ENCODE data around the gene HBG1.

HBG1 gene

DNA sequence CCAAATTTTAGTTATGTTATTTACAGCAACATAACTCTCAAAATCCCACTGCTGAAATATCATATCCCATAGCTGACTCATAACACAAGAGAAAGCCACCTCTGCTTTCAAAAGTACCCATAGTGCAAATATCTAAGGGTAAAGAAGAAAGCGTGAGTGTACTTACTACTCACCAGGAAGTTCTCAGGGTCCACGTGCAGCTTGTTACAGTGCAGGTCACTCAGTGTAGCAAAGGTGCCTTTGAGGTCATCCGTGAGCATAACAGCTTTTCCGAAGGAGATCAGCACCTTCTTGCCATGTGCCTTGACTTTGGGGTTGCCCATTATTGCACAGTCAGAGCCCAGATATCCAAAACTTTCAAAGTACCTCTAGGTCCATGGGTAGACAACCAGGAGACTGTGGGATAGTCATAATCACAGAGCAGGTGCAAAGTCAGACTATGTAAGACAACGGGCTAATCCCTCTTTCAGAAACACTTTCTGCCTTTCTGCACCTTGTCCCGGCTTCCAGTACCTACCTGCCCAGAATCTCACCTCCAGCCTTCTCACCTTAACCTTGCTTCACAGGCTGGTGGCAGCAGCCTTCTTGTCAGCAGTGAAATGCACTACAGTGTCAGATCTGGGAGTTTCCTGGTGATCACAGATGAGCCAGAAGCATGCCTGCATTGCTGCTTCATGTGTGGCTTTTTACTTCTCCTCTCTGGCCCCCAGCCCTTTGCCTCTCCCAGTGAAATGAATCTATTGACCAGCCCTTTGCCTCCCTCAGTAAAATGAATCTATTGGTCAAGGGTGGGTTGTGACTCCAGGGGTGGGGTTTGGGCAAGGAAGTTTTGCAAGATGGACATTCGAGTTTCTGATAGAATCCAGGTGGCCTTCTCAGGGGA, 6.5 kb downstream of the HBG1 start:
- Mint-ChIP-seq H3K27ac (no peak overlapping the region), H3K27me3 (peaks cover 8% of the 10 kb centered on the region), H3K9me3 (ENCODE audit: low read depth) (no peaks in the 10 kb centered on the region), H3K4me3 (no peak overlapping the region), H3K4me1 (ENCODE audit: low read depth) (no peaks in the 10 kb centered on the region), H3K36me3 (no peaks in the 10 kb centered on the region)

DNA sequence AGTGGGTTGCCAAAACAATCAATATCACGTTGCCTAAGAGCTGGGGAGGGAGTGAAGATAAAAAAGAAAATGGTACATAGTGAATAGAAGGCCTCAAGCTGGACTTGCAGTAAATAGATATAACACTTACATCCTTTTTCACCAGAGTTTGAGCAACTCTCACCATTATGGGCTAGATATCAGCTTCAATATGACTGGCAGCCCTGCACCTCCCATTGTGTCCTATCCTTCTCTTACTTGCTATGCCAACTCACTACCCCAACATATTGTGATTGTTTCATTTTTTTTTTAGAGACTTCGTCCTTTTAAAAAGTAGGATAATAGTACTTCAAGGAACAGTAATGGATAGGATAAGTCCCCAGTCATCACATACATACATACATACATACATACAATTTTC, 7.4 kb downstream of the HBG1 start:
- no peaks in the 10 kb centered on the region for H3K4me1 Mint-ChIP-seq (ENCODE audit: low read depth)
- no peak overlapping the region for H3K27ac Mint-ChIP-seq
- H3K27me3 Mint-ChIP-seq, result peaks cover 13% of the 10 kb centered on the region
- no peak overlapping the region for H3K4me3 Mint-ChIP-seq
- H3K36me3 Mint-ChIP-seq, result no peaks in the 10 kb centered on the region
- no peaks in the 10 kb centered on the region for H3K9me3 Mint-ChIP-seq (ENCODE audit: low read depth)

DNA sequence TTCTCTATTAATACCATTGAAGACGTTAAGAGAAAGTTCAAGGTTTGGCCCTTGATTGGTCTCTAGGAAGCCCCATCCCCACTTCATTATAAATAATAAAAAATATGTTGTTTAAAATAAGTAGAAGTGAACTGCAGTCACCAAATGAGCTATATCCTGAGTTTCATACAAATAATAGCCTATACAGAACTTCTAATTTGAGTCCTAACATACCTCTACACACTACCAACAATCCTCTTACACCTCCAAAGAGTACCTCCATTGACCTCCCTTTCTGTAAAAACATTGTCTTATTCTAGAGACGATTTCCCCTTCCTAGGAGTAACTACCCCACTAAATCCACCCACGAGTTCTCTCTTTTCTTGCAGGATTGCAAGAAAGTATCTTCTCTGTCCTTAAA, 8.2 kb downstream of the HBG1 start:
- Mint-ChIP-seq H3K4me1 (ENCODE audit: low read depth) (no peaks in the 10 kb centered on the region), H3K27ac (no peak overlapping the region), H3K27me3 (peaks cover 17% of the 10 kb centered on the region), H3K36me3 (no peaks in the 10 kb centered on the region), H3K4me3 (no peak overlapping the region), H3K9me3 (ENCODE audit: low read depth) (no peaks in the 10 kb centered on the region)

DNA sequence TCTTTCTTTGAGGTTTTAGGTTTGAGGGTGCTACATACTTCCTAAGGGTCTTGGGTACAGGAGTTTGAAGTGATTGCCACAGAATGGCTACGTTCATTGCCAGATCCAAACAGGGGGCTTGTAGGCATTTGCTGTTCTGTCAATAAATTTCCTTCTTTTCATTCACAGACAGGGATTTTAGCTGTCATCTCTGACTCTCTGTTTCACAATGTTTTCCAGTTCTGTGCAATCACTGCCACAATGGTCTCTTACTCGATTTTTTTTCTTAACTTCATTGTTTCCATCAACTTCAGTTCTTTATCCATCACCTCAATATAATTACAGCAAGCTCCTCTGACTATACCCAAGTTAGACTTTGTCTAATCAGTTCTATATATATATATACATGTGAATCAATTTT, 9.2 kb downstream of the HBG1 start:
- Mint-ChIP-seq H3K36me3 (no peaks in the 10 kb centered on the region), H3K27ac (no peak overlapping the region), H3K9me3 (ENCODE audit: low read depth) (no peaks in the 10 kb centered on the region), H3K27me3 (peaks cover 17% of the 10 kb centered on the region), H3K4me1 (ENCODE audit: low read depth) (no peaks in the 10 kb centered on the region), H3K4me3 (no peak overlapping the region)

DNA sequence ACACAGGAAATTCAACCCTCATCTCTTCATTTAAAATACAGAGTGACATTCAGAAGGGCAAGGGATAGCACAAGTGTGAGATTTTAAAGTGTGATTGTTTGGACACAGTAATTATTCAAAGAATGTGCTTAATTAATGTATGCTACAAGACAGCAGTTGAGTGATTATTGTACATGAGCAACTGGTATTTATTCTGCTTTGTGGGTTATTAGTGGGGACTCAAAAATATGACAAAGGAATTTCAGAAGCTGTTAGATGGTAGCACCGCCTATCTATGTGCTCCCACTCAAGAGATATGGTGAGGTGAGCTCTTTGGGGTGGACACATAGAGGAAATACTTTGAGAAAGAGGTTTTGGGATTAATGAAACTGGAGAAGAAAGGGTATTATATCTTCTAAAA, 9.6 kb downstream of the HBG1 start:
- Mint-ChIP-seq H3K27me3 (peaks cover 16% of the 10 kb centered on the region), H3K9me3 (ENCODE audit: low read depth) (no peaks in the 10 kb centered on the region), H3K27ac (no peak overlapping the region), H3K4me3 (no peak overlapping the region), H3K36me3 (no peaks in the 10 kb centered on the region), H3K4me1 (ENCODE audit: low read depth) (no peaks in the 10 kb centered on the region)

DNA sequence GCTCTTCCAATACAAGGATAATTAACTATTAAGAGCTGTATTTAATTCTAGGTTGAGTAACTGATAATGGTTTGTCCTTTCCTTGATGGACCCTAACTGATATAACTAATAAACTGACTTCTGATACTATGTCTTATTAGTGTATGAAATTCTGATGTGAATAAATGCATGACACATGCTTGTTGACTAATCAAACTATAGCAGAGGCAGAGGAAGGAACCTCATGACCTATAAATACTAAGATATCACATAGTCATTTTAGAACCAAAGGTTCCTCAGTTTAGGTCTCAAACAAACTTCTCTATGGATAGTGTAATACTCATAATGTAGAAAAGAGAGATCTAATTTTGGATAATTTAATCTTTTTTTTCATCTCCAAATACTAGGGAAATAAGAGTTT, 10.6 kb downstream of the HBG1 start:
- Mint-ChIP-seq H3K9me3 (ENCODE audit: low read depth) (no peaks in the 10 kb centered on the region), H3K36me3 (no peaks in the 10 kb centered on the region)

DNA sequence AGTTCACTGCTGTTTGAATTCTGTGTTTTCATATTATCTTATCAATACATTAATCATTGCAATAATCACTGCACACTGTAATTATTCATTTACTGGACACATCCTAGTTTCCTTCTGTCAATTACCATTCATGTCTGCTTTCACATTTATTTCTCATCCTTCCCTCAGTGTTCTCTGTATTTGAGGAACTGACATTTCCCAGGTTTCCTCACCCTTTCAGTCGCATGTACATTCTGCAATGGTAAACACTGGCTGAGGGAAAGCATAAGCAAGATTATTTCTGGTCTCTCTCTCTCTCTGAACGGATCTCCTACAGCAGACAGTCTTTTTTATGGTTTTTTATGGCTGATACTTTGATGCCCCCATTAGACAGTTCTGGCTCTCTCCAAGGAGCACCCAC, 11.2 kb downstream of the HBG1 start:
- Mint-ChIP-seq H3K9me3 (ENCODE audit: low read depth) (no peaks in the 10 kb centered on the region), H3K36me3 (no peaks in the 10 kb centered on the region), H3K27me3 (peaks cover 13% of the 10 kb centered on the region), H3K4me1 (ENCODE audit: low read depth) (no peaks in the 10 kb centered on the region), H3K4me3 (no peak overlapping the region), H3K27ac (no peak overlapping the region)

More for the DNA sequence above, 10.6 kb downstream of the HBG1 start:
- H3K4me3 Mint-ChIP-seq, result no peak overlapping the region
- no peaks in the 10 kb centered on the region for H3K4me1 Mint-ChIP-seq (ENCODE audit: low read depth)
- H3K27me3 Mint-ChIP-seq, result peaks cover 13% of the 10 kb centered on the region
- H3K27ac Mint-ChIP-seq, result no peak overlapping the region

DNA sequence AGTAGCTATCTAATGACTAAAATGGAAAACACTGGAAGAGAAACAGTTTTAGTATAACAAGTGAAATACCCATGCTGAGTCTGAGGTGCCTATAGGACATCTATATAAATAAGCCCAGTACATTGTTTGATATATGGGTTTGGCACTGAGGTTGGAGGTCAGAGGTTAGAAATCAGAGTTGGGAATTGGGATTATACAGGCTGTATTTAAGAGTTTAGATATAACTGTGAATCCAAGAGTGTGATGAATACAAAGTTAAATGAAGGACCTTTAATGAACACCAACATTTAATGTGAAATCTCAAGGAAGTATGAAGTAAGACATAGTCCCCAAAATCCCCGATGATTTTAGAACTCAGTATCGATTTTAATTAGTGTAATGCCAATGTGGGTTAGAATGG, 12.2 kb downstream of the HBG1 start:
- H3K4me1 Mint-ChIP-seq (ENCODE audit: low read depth), result no peaks in the 10 kb centered on the region
- H3K27me3 Mint-ChIP-seq, result peaks cover 13% of the 10 kb centered on the region
- H3K9me3 Mint-ChIP-seq (ENCODE audit: low read depth), result no peaks in the 10 kb centered on the region
- H3K36me3 Mint-ChIP-seq, result no peaks in the 10 kb centered on the region
- H3K27ac Mint-ChIP-seq, result no peak overlapping the region
- no peak overlapping the region for H3K4me3 Mint-ChIP-seq

DNA sequence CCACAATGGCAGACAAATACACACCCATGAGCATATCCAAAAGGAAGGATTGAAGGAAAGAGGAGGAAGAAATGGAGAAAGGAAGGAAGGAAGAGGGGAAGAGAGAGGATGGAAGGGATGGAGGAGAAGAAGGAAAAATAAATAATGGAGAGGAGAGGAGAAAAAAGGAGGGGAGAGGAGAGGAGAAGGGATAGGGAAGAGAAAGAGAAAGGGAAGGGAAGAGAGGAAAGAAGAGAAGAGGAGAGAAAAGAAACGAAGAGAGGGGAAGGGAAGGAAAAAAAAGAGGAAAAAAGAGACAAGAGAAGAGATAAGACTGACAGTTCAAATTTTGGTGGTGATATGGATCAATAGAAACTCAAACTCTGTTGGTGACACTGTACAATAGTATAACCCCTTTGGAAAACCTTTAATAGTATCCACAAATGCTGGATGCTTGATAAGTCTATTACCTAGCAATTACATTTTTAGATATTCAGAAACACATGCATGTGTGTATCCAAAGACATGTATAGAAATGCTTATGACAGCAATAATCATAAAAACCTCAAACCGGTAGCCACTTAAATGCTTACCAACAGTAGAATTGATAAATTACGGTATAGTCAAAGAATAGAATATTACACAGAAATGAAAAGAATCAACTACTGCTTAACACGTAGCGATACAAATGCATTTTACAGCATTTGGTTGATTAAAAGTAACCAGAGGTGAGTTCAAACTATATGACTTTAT, 14.1 kb downstream of the HBG1 start:
- no peak overlapping the region for H3K27ac Mint-ChIP-seq
- H3K36me3 Mint-ChIP-seq, result no peaks in the 10 kb centered on the region
- peaks cover 13% of the 10 kb centered on the region for H3K27me3 Mint-ChIP-seq
- H3K4me3 Mint-ChIP-seq, result no peak overlapping the region
- H3K4me1 Mint-ChIP-seq (ENCODE audit: low read depth), result no peaks in the 10 kb centered on the region
- H3K9me3 Mint-ChIP-seq (ENCODE audit: low read depth), result no peaks in the 10 kb centered on the region

DNA sequence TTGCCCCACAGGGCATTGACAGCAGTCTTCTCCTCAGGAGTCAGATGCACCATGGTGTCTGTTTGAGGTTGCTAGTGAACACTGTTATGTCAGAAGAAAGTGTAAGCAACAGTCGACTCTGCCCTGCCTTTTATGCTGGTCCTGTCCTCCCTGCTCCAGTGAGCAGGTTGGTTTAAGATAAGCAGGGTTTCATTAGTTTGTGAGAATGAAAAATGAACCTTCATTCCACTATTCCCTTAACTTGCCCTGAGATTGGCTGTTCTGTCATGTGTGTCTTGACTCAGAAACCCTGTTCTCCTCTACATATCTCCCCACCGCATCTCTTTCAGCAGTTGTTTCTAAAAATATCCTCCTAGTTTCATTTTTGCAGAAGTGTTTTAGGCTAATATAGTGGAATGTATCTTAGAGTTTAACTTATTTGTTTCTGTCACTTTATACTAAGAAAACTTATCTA, 15.2 kb downstream of the HBG1 start, which contains the start of gene HBD:
Gene HBD (minus strand): TSS at position 103 of the 454 bp plus-strand sequence. CDS start 50 bp downstream, at position 53.
- Mint-ChIP-seq H3K27me3 (peaks cover 13% of the 10 kb centered on the region), H3K4me3 (no peak within 1 kb of the TSS), H3K27ac (no peak within 1 kb of the TSS), H3K9me3 (ENCODE audit: low read depth) (no peaks in the 10 kb centered on the region), H3K4me1 (ENCODE audit: low read depth) (no peaks in the 10 kb centered on the region), H3K36me3 (no peaks in the 10 kb centered on the region)

DNA sequence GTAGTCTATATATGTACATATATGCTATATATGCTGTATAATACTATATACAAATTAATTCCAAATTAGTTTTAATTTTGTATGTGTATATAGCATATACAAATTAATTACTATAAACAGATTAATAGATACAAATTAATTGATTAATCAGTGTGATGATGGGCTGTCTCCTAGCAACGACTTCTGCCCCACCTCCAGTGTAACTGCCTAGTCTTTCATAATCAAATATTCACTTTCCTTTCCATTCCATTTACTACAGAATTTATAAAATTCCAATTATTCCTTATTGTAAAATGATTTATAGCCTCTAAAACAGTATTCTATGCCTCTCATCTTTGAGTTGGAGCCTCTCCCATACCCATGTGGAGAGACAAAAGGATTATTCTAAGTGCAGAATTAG, 16.4 kb downstream of the HBG1 start:
- H3K4me3 Mint-ChIP-seq, result no peak overlapping the region
- peaks cover 13% of the 10 kb centered on the region for H3K27me3 Mint-ChIP-seq
- no peaks in the 10 kb centered on the region for H3K4me1 Mint-ChIP-seq (ENCODE audit: low read depth)
- no peak overlapping the region for H3K27ac Mint-ChIP-seq
- no peaks in the 10 kb centered on the region for H3K9me3 Mint-ChIP-seq (ENCODE audit: low read depth)
- no peaks in the 10 kb centered on the region for H3K36me3 Mint-ChIP-seq

DNA sequence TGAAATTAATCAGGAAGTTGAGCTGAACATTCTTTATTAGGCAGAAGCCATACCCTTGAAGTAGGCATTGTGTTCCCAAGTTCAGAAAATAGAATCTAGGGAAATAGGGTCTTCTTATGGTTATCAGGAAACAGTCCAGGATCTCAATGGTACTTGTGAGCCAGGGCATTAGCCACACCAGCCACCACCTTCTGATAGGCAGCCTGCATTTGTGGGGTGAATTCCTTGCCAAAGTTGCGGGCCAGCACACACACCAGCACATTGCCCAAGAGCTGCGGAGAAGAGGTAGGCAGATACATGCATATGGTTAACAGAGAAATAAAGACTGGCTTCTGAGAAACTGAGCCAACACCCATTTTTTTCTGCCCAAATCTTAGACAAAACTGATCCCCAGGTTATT, 16.8 kb downstream of the HBG1 start:
- no peaks in the 10 kb centered on the region for H3K36me3 Mint-ChIP-seq
- H3K4me3 Mint-ChIP-seq, result no peak overlapping the region
- H3K9me3 Mint-ChIP-seq (ENCODE audit: low read depth), result no peaks in the 10 kb centered on the region
- H3K27me3 Mint-ChIP-seq, result peaks cover 13% of the 10 kb centered on the region
- no peaks in the 10 kb centered on the region for H3K4me1 Mint-ChIP-seq (ENCODE audit: low read depth)
- no peak overlapping the region for H3K27ac Mint-ChIP-seq

DNA sequence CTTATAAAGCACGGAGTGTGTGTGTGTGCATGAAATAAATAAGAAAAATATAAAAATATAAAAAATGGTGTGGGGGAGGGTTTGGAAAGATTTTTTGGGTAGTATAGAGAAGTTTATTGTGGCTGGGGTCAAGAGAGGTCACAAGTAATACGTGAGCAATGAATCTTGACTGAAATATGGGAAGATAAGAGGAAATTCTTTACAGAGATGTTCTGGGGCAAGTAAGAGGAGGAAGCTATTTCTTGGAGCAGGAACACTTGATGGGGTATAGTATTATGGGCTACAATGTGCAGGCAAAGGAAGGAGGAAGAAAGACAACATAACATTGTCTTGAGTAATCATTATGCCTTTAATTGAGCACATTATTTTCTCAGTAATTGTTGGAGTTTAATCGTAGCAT, 17.5 kb downstream of the HBG1 start:
- no peak overlapping the region for H3K27ac Mint-ChIP-seq
- no peaks in the 10 kb centered on the region for H3K9me3 Mint-ChIP-seq (ENCODE audit: low read depth)
- no peaks in the 10 kb centered on the region for H3K36me3 Mint-ChIP-seq
- no peak overlapping the region for H3K4me3 Mint-ChIP-seq
- peaks cover 9% of the 10 kb centered on the region for H3K27me3 Mint-ChIP-seq
- no peaks in the 10 kb centered on the region for H3K4me1 Mint-ChIP-seq (ENCODE audit: low read depth)

DNA sequence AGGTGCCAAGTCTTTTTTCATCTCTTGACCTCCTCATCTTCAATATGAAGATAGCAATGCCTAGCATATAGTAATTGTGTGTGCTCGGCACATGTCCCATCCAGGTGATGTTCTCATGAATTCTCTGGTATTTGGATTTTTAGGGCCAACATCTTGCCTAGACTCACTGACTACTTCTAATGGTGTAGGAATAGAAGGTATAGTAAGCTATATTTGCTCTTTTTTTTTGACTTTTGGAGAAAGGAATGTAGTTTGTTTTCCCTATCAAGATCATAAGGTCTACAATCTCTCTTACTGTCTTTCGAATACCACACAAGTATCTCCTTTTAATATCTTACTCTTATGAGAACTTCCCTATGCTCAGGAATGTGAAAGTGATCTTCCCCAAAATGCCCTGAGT, 18.5 kb downstream of the HBG1 start:
- no peak overlapping the region for H3K27ac Mint-ChIP-seq
- no peaks in the 10 kb centered on the region for H3K4me1 Mint-ChIP-seq (ENCODE audit: low read depth)
- no peak overlapping the region for H3K4me3 Mint-ChIP-seq
- H3K27me3 Mint-ChIP-seq, result peaks cover 4% of the 10 kb centered on the region
- H3K9me3 Mint-ChIP-seq (ENCODE audit: low read depth), result no peaks in the 10 kb centered on the region
- no peaks in the 10 kb centered on the region for H3K36me3 Mint-ChIP-seq

DNA sequence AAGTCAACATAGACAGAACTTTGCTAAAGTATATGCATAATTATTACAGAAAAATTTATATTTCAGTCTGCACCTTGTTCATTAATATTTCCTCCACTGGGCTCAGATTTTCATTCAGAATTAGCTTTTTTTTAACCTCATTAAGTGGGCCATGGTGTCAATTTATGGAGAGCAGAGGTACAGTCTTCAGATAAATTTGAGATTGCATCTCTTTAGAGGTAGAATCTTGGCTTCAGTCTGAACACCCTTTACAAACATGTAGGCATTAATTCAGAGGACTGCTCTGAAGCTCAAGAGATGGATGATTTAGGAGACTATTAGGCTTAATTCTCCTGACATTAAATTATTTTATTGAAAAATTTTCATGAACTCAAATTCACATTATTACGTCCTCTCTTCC, 19.4 kb downstream of the HBG1 start:
- H3K36me3 Mint-ChIP-seq, result no peaks in the 10 kb centered on the region
- H3K4me3 Mint-ChIP-seq, result no peak overlapping the region
- H3K4me1 Mint-ChIP-seq (ENCODE audit: low read depth), result no peaks in the 10 kb centered on the region
- no peaks in the 10 kb centered on the region for H3K9me3 Mint-ChIP-seq (ENCODE audit: low read depth)
- no peak overlapping the region for H3K27ac Mint-ChIP-seq
- peaks cover 4% of the 10 kb centered on the region for H3K27me3 Mint-ChIP-seq
